ENCODE data around the gene MORN1.

MORN1 gene

DNA sequence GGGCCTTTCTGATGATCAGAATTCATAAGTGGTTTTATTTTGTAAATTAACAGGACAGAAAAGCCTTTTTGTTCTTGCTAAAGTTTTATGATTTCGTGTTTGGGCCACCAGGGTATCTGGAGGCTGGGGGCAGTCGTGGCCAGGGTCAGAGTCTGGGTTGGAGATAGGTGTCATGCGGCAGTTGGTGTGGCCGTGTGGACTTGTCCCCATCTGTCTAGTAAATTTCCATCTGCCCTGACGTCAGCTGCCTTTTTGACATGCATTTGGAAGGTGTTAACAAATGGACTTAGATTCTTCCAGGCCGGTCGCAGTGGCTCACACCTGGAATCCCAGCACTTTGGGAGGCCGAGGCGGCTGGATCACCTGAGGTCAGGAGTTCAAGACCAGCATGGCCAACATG lies 106.4 kb downstream of the MORN1 start:
- H3K27ac Mint-ChIP-seq, result no peak overlapping the region
- peaks cover 37% of the 10 kb centered on the region for H3K4me1 Mint-ChIP-seq (ENCODE audit: low read depth)
- no peaks in the 10 kb centered on the region for H3K27me3 Mint-ChIP-seq
- peaks cover 7% of the 10 kb centered on the region for H3K36me3 Mint-ChIP-seq (ENCODE audit: low read depth)
- H3K9me3 Mint-ChIP-seq, result no peaks in the 10 kb centered on the region
- no peak overlapping the region for H3K4me3 Mint-ChIP-seq

GRCh38 chr1:2283991-2284895 lies 107.1 kb downstream of the MORN1 start:
- peaks cover 36% of the 10 kb centered on the region for H3K4me1 Mint-ChIP-seq (ENCODE audit: low read depth)
- no peak overlapping the region for H3K27ac Mint-ChIP-seq

DNA sequence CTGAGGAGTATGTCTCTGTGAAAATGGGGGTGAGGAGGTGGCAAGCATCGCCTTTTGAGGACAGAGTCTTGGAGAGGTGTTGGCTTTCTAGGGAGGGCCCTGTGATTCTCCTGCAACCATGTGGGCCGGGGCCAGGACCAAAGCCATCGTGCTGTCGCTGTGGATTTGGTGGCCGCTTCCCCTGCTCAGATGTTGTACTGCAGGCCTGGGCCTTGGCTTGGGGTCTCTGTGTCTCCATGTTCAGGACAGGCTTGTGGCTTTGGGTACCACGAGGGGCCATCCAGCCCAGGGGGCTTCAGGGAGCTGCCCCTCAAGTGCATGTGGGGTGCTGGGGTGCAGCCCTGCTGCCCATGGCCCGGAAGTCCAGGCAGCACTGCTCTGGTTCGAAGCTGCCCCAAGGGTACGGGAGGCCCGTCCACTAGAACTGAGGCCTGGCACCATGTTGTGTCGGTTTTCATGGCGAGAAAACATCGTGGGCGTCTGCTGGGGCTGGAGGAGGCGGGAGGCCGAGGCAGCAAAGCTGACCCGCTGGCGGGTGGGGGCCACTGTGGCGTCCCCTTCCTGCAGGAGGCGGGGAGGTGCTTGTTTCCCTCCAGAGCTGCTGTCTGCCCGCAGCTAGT lies 107.9 kb downstream of the MORN1 start:
- no peaks in the 10 kb centered on the region for H3K27me3 Mint-ChIP-seq
- peaks cover 7% of the 10 kb centered on the region for H3K36me3 Mint-ChIP-seq (ENCODE audit: low read depth)
- H3K9me3 Mint-ChIP-seq, result no peaks in the 10 kb centered on the region
- H3K4me1 Mint-ChIP-seq (ENCODE audit: low read depth), result peaks cover 33% of the 10 kb centered on the region
- no peak overlapping the region for H3K4me3 Mint-ChIP-seq
- no peak overlapping the region for H3K27ac Mint-ChIP-seq

More at GRCh38 chr1:2283991-2284895, 107.1 kb downstream of the MORN1 start:
- H3K36me3 Mint-ChIP-seq (ENCODE audit: low read depth), result peaks cover 7% of the 10 kb centered on the region
- H3K4me3 Mint-ChIP-seq, result no peak overlapping the region
- no peaks in the 10 kb centered on the region for H3K9me3 Mint-ChIP-seq
- H3K27me3 Mint-ChIP-seq, result no peaks in the 10 kb centered on the region

DNA sequence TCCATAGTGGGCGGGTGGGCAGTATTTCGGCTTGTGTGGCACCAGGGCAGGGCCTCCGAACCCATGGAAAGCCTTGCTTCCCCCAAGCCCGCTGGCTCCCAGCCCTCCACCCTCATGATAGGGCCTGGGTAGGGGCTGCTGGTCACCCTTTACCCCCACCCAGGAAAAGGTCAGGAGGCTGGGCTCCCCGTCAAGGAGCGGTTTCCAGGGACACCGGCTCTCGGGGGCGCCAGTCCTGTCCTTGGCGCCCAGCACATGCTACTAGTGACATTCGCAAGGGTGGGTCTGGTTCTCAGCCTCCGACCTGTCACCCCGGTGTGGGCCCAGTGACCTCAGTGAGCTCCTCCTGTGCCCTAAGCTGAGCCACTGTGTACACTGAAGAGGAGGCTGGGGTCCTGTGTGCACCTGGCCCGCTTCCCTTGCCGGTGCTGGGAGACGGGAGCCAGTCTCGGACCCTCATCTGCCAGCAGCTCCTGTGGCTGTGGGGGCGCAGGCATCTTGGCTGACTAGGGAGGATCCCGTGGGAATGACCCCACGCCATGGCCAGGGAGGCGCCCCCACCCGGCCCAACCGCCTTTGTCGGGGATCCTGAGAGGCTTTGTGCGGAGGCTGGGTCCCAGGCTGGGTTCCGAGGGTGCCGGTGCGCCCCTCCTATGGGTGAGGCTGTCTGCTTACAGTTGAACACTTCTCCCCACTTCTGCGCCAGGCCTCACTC lies 108.6 kb downstream of the MORN1 start:
- H3K4me3 Mint-ChIP-seq, result no peak overlapping the region
- no peaks in the 10 kb centered on the region for H3K9me3 Mint-ChIP-seq
- H3K27me3 Mint-ChIP-seq, result no peaks in the 10 kb centered on the region
- H3K4me1 Mint-ChIP-seq (ENCODE audit: low read depth), result peaks cover 33% of the 10 kb centered on the region
- H3K27ac Mint-ChIP-seq, result no peak overlapping the region
- peaks cover 5% of the 10 kb centered on the region for H3K36me3 Mint-ChIP-seq (ENCODE audit: low read depth)

- peaks cover 12% of the 10 kb centered on the region for H3K36me3 Mint-ChIP-seq (ENCODE audit: low read depth)
- no peaks in the 10 kb centered on the region for H3K27me3 Mint-ChIP-seq
- no peak overlapping the region for H3K27ac Mint-ChIP-seq
- H3K4me3 Mint-ChIP-seq, result no peak overlapping the region
- H3K4me1 Mint-ChIP-seq (ENCODE audit: low read depth), result peaks cover 48% of the 10 kb centered on the region
- no peaks in the 10 kb centered on the region for H3K9me3 Mint-ChIP-seq
Measured at GRCh38 chr1:2279817-2280216, 111.5 kb downstream of the MORN1 start.

- Mint-ChIP-seq H3K27ac (no peak overlapping the region), H3K4me1 (ENCODE audit: low read depth) (peaks cover 54% of the 10 kb centered on the region), H3K4me3 (no peak overlapping the region), H3K27me3 (no peaks in the 10 kb centered on the region), H3K9me3 (no peaks in the 10 kb centered on the region), H3K36me3 (ENCODE audit: low read depth) (peaks cover 12% of the 10 kb centered on the region)
Measured at GRCh38 chr1:2279210-2279639, 112.1 kb downstream of the MORN1 start.

DNA sequence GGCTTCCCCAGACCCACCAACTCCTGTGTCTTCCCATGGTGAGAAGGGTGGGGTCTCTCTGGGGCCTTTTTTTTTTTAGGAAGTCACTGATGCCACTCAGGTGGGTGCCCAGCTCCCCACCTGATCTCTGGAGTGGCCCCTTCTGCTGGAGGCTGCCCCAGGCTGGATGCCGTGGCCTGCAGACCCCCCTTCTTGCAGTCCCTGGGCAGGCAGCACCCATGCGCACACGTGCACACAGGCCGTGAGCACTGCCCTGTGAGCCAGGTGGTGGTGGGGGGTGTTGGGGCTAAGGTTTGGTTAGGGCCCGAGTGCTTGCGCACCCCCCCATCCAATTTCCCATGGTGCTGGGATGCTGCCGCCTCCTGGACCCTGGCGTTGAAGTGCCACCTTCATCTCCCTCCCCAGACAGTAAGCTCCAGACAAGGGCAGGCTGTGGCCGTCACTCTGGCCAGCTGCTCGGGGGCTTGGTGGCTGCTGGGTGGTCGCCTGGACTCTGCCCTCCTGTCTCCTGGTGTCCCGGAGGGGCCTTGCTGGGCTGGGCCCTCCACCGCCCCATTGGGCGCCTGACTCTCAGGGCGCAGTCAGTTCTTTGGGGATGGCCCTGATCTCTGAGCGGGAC lies 112.7 kb downstream of the MORN1 start:
- H3K4me1 Mint-ChIP-seq (ENCODE audit: low read depth), result peaks cover 54% of the 10 kb centered on the region
- H3K27ac Mint-ChIP-seq, result no peak overlapping the region
- H3K27me3 Mint-ChIP-seq, result no peaks in the 10 kb centered on the region

DNA sequence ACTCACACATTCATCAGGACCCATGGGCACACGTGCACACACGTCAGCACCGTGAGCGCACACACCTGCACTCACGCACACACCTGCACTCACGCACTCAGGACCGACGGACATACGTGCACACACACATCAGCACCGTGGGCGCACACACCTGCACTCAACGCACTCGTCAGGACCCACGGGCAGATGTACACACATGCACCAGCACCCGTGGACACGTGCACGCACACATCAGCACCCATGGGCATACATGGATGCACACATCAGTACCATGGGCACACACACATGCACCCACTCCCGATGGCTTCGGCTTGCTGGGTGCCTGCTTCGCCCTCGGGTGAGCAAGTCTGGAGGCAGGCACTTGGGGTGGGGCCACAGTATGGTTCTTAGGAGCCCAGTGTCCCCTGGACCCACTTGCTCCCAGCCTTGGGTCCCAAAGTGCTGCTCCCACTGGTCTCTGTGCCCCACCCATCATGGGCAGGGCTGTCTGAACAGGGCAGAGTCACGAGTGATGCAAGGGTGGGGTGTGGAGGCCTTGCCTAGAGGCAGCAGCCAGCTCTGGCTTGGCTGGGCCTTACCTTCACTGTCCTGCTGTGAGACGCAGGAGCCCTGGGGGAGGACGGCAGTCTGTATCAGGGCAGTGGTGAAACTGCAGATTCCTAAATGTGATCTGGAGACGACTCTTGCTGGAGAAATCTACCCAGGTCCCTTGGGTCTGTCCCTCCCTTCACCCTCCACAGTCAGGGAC lies 113.4 kb downstream of the MORN1 start:
- peaks cover 12% of the 10 kb centered on the region for H3K36me3 Mint-ChIP-seq (ENCODE audit: low read depth)
- H3K9me3 Mint-ChIP-seq, result no peaks in the 10 kb centered on the region
- H3K27me3 Mint-ChIP-seq, result no peaks in the 10 kb centered on the region
- peaks cover 58% of the 10 kb centered on the region for H3K4me1 Mint-ChIP-seq (ENCODE audit: low read depth)
- no peak overlapping the region for H3K4me3 Mint-ChIP-seq
- peak overlapping the region; percentile 16 for H3K27ac Mint-ChIP-seq

More for the DNA sequence above, 112.7 kb downstream of the MORN1 start:
- no peaks in the 10 kb centered on the region for H3K9me3 Mint-ChIP-seq
- peaks cover 12% of the 10 kb centered on the region for H3K36me3 Mint-ChIP-seq (ENCODE audit: low read depth)
- H3K4me3 Mint-ChIP-seq, result no peak overlapping the region

GRCh38 chr1:2276803-2277580 lies 114.4 kb downstream of the MORN1 start:
- Mint-ChIP-seq H3K4me3 (no peak overlapping the region), H3K27me3 (no peaks in the 10 kb centered on the region), H3K4me1 (ENCODE audit: low read depth) (peaks cover 66% of the 10 kb centered on the region), H3K9me3 (no peaks in the 10 kb centered on the region), H3K36me3 (ENCODE audit: low read depth) (peaks cover 12% of the 10 kb centered on the region), H3K27ac (peak overlapping the region; percentile 56)

GRCh38 chr1:2275796-2276536 lies 115.4 kb downstream of the MORN1 start:
- no peak overlapping the region for H3K4me3 Mint-ChIP-seq
- peaks cover 69% of the 10 kb centered on the region for H3K4me1 Mint-ChIP-seq (ENCODE audit: low read depth)
- H3K36me3 Mint-ChIP-seq (ENCODE audit: low read depth), result peaks cover 12% of the 10 kb centered on the region
- no peaks in the 10 kb centered on the region for H3K27me3 Mint-ChIP-seq
- no peak overlapping the region for H3K27ac Mint-ChIP-seq
- H3K9me3 Mint-ChIP-seq, result no peaks in the 10 kb centered on the region

DNA sequence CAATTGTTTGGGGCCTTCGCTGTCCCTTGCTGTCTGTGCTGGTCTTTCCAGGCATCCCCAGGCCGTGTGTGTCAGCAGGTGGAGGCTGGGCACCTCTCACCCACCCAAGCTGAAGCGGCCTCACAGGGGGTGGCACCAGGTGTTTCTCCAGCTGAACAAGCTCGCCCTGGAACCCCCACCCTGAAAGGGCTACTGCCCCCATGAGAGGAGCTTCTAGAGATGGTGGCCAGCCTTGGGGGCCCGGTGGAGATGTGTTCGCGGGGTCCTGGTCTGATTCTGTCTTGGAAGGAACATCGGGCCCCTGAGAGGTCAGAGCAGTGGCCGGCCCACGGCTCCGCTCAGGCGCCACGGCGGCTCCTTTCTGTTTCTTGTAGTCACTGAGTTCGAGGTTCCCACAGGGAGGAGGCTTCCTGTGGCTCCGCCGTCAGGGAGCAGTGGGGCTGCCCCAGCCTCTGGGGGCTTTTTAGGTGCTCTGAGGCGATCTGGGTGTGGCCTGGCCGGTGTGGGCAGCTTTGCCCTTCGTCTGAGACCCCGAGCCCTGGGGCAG lies 116.4 kb downstream of the MORN1 start:
- H3K27me3 Mint-ChIP-seq, result no peaks in the 10 kb centered on the region
- H3K27ac Mint-ChIP-seq, result peak overlapping the region; percentile 79
- no peak overlapping the region for H3K4me3 Mint-ChIP-seq
- peaks cover 12% of the 10 kb centered on the region for H3K36me3 Mint-ChIP-seq (ENCODE audit: low read depth)
- no peaks in the 10 kb centered on the region for H3K9me3 Mint-ChIP-seq
- peaks cover 71% of the 10 kb centered on the region for H3K4me1 Mint-ChIP-seq (ENCODE audit: low read depth)

DNA sequence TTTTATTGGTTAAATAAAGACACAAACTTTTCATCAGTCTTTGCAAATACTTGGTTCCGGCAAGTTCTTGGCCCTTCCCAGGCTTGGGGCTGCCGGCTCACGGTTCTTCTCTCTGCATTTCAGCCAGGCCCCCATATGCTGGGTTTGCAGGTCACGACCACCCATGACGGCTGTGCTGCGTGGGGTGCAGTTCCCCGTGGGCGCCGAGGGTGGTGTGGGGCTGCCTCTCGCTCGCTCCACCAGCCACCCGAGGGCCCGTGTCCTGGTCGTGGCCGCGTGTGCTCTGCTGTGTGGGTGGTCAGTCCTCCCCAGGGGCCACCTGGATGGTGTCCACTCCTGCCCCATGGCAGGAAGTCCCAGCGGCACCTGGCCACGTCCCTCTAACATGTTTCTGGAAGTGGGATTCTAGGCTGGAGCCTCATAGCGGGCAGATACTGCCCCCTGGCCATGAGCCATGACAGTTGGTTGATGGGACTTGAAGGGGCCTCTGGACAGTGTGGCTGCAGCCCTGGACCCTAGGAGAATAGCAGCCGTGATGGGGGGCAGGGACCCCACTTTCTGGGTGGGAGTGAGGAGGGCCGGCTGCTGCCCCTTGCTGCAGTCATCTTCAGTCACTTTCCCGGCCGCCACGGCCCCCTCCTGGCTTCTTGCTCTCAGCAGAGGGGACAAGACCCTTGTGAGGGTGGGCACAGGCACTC lies 117.0 kb downstream of the MORN1 start:
- Mint-ChIP-seq H3K36me3 (ENCODE audit: low read depth) (peaks cover 12% of the 10 kb centered on the region), H3K4me1 (ENCODE audit: low read depth) (peaks cover 67% of the 10 kb centered on the region), H3K27ac (no peak overlapping the region), H3K9me3 (no peaks in the 10 kb centered on the region), H3K4me3 (no peak overlapping the region), H3K27me3 (no peaks in the 10 kb centered on the region)

All from stimulated activated naive CD8-positive, alpha-beta T cell treated with anti-CD3 and anti-CD28 coated beads, Interleukin-15, Interleukin-2, amounts not matched to agents 100 ng/mL and 50 ng/mL, for 24 hours (primary cell).